Loucy (cell line): ENCODE results near the gene G6PC3.

Experiments
- CTCF ChIP-seq: fragments of 200-600 bp; sonication (generic); conservative IDR thresholded peaks from 2 replicates; pipeline ENCODE4 v1.5.1; 2014; ENCODE audit warnings: mild to moderate bottlenecking, antibody characterized with exemption, low read length
- EZH2phosphoT487 ChIP-seq: fragments of 200-600 bp; IDR thresholded peaks from 2 replicates; pipeline ENCODE4 v1.6.1; 2018; ENCODE audit warnings: antibody characterized with exemption, mild to moderate bottlenecking, moderate library complexity, borderline replicate concordance

GRCh38 chr17:44065668-44066203, 4.8 kb upstream of the G6PC3 start:
- no peak for TF ChIP-seq EZH2phosphoT487
- no peak for TF ChIP-seq CTCF
